IMR-90 (cell line): Measurements from ENCODE around the gene NCOA3. TPM values are rescaled to one million over a fixed set of nuclear protein-coding genes. Genes with fewer than 3 reads are reported as not detected.
A peak's percentile ranks its signal among the peaks of the same experiment; 100 is the strongest.

Experiments
- ATAC-seq: fragments of 200-7000 bp; cut with Tn5 transposase; 2 replicates; pipeline ENCODE4 v1.9.1; 2020; ENCODE audit warnings: low read depth, mild to moderate bottlenecking, moderate library complexity
- BruUV-seq: library from RNA; stranded (reverse); fragments of 400-500 nt; replicated peaks from 2 replicates; lab custom pipeline; 2021; lab: Mats Ljungman, UMichigan
- CTCF ChIA-PET: fragments of 300-600 bp; formaldehyde crosslinking; extraction: SDS; loops from one replicate; lab custom pipeline; 2021; ENCODE audit warnings: antibody characterized with exemption; lab: Yijun Ruan, JAX
- POLR2A ChIA-PET: fragments of 300-600 bp; sonication (Branson Sonifier 250); formaldehyde crosslinking; loops from one replicate; lab custom pipeline; 2022; ENCODE audit warnings: antibody characterized with exemption; ENCODE audit not compliant: unreplicated experiment; lab: Charles Lee
- DNase-seq: peaks from one replicate; pipeline ENCODE4 v3.0.0; 2013
- H2AFZ ChIP-seq: replicated peaks from 2 replicates; pipeline ENCODE3; 2013; ENCODE audit warnings: low read length, mild to moderate bottlenecking; ENCODE audit not compliant: poor library complexity
- H2AK5ac ChIP-seq: 2 replicates; pipeline ENCODE4 v1.6.1; 2013; ENCODE audit warnings: low read depth, low read length, inconsistent platforms
- H2AK9ac ChIP-seq: replicated peaks from 2 replicates; pipeline ENCODE3; 2013; ENCODE audit warnings: mild to moderate bottlenecking, low read depth, low read length, moderate library complexity; ENCODE audit not compliant: poor library complexity
- H2BK120ac ChIP-seq: 2 replicates; pipeline ENCODE4 v1.6.1; 2013; ENCODE audit warnings: low read depth, low read length, inconsistent platforms
- H2BK15ac ChIP-seq: 3 replicates; pipeline ENCODE4 v1.6.1; 2013; ENCODE audit warnings: low read depth, low read length, inconsistent platforms
- H2BK20ac ChIP-seq: 2 replicates; pipeline ENCODE4 v1.6.1; 2013; ENCODE audit warnings: low read depth, mild to moderate bottlenecking, inconsistent platforms, low read length, moderate library complexity
- H2BK5ac ChIP-seq: 2 replicates; pipeline ENCODE4 v1.6.1; 2013; ENCODE audit warnings: mild to moderate bottlenecking, low read depth, low read length, inconsistent platforms; ENCODE audit not compliant: poor library complexity, severe bottlenecking
- H3K14ac ChIP-seq: replicated peaks from 2 replicates; pipeline ENCODE4 v1.6.1; 2013; ENCODE audit warnings: low read depth, low read length, inconsistent platforms
- H3K18ac ChIP-seq: 2 replicates; pipeline ENCODE4 v1.6.1; 2013; ENCODE audit warnings: low read depth, low read length, control low read depth
- H3K23ac ChIP-seq: 2 replicates; pipeline ENCODE4 v1.6.1; 2013; ENCODE audit warnings: low read depth, low read length, inconsistent platforms
- H3K27ac ChIP-seq: 2 replicates; pipeline ENCODE4 v1.5.1; 2013; ENCODE audit warnings: mild to moderate bottlenecking, control low read depth, low read length; ENCODE audit not compliant: insufficient read depth
- H3K27me3 ChIP-seq: 2 replicates; pipeline ENCODE4 v1.6.1; 2013; ENCODE audit warnings: low read length; ENCODE audit not compliant: control insufficient read depth, insufficient read depth
- H3K36me3 ChIP-seq: 2 replicates; pipeline ENCODE4 v1.6.1; 2013; ENCODE audit warnings: low read length, mixed read lengths; ENCODE audit not compliant: control insufficient read depth, insufficient read depth
- H3K4ac ChIP-seq: 2 replicates; pipeline ENCODE4 v1.6.1; 2013; ENCODE audit warnings: low read depth, low read length, inconsistent platforms
- H3K4me1 ChIP-seq: 2 replicates; pipeline ENCODE4 v1.6.1; 2013; ENCODE audit warnings: low read length, mixed read lengths; ENCODE audit not compliant: control insufficient read depth, insufficient read depth
- H3K4me2 ChIP-seq: 2 replicates; pipeline ENCODE4 v1.6.1; 2013; ENCODE audit warnings: low read depth, mild to moderate bottlenecking, control low read depth, low read length, moderate library complexity
- H3K4me3 ChIP-seq: 2 replicates; pipeline ENCODE4 v1.5.1; 2013; ENCODE audit warnings: low read depth, mild to moderate bottlenecking, control low read depth, low read length, moderate library complexity; ENCODE audit not compliant: insufficient read depth
- H3K56ac ChIP-seq: 2 replicates; pipeline ENCODE4 v1.6.1; 2013; ENCODE audit warnings: low read length, inconsistent platforms; ENCODE audit not compliant: insufficient read depth; ENCODE audit errors: extremely low read depth
- H3K79me1 ChIP-seq, 2 experiments: 2 replicates each; pipeline ENCODE4 v1.6.1; 2013; ENCODE audit warnings: low read length in 2 of 2, inconsistent platforms in 1 of 2, low read depth in 1 of 2
- H3K9ac ChIP-seq: 2 replicates; pipeline ENCODE4 v1.6.1; 2013; ENCODE audit warnings: low read depth, low read length, control low read depth
- H3K9me1 ChIP-seq: 2 replicates; pipeline ENCODE4 v1.6.1; 2013; ENCODE audit warnings: low read length, inconsistent platforms; ENCODE audit not compliant: insufficient read depth
- H3K9me3 ChIP-seq: 2 replicates; pipeline ENCODE4 v1.6.1; 2013; ENCODE audit warnings: low read length; ENCODE audit not compliant: control insufficient read depth, insufficient read depth
- H4K20me1 ChIP-seq: 2 replicates; pipeline ENCODE4 v1.6.1; 2013; ENCODE audit warnings: low read length, inconsistent platforms; ENCODE audit not compliant: insufficient read depth
- H4K5ac ChIP-seq: 2 replicates; pipeline ENCODE4 v1.6.1; 2013; ENCODE audit warnings: mild to moderate bottlenecking, low read depth, low read length, control low read depth
- H4K8ac ChIP-seq, 2 experiments: 2 replicates each; pipeline ENCODE4 v1.6.1; 2013; ENCODE audit warnings: low read depth in 2 of 2, low read length in 2 of 2, control low read depth in 1 of 2, inconsistent platforms in 1 of 2
- H4K91ac ChIP-seq: 2 replicates; pipeline ENCODE4 v1.6.1; 2013; ENCODE audit warnings: low read depth, low read length, inconsistent platforms; ENCODE audit not compliant: insufficient read depth
- BHLHE40 ChIP-seq: fragments of 150-350 bp; IDR thresholded peaks from 2 replicates; pipeline ENCODE4 v1.6.1; 2016; ENCODE audit warnings: mild to moderate bottlenecking, low read depth, low read length
- CEBPB ChIP-seq: IDR thresholded peaks from 2 replicates; pipeline ENCODE4 v1.6.1; 2012; ENCODE audit warnings: low read depth, low read length, improper control_type of control experiment
- CHD1 ChIP-seq: IDR thresholded peaks from 2 replicates; pipeline ENCODE4 v1.6.1; 2012; ENCODE audit warnings: low read depth, low read length, improper control_type of control experiment
- FOS ChIP-seq: fragments of 150-350 bp; IDR thresholded peaks from 2 replicates; pipeline ENCODE4 v1.6.1; 2016; ENCODE audit warnings: low read depth, low read length
- MAFK ChIP-seq: IDR thresholded peaks from 2 replicates; pipeline ENCODE4 v1.6.1; 2012; ENCODE audit warnings: low read depth, low read length, improper control_type of control experiment
- MAZ ChIP-seq: IDR thresholded peaks from 2 replicates; pipeline ENCODE4 v1.6.1; 2012; ENCODE audit warnings: low read depth, mild to moderate bottlenecking, low read length, improper control_type of control experiment, moderate library complexity, borderline replicate concordance
- MXI1 ChIP-seq: IDR thresholded peaks from 2 replicates; pipeline ENCODE4 v1.6.1; 2012; ENCODE audit warnings: low read depth, mild to moderate bottlenecking, low read length, moderate library complexity, borderline replicate concordance
- NFE2L2 ChIP-seq: fragments of 150-350 bp; IDR thresholded peaks from 2 replicates; pipeline ENCODE4 v1.6.1; 2016; ENCODE audit warnings: low read depth, mild to moderate bottlenecking, low read length
- RAD21 ChIP-seq: IDR thresholded peaks from 2 replicates; pipeline ENCODE4 v1.6.1; 2012; ENCODE audit warnings: low read length, improper control_type of control experiment
- RCOR1 ChIP-seq: IDR thresholded peaks from 2 replicates; pipeline ENCODE4 v1.6.1; 2012; ENCODE audit warnings: mild to moderate bottlenecking, low read length, improper control_type of control experiment; ENCODE audit not compliant: insufficient replicate concordance
- RFX5 ChIP-seq: IDR thresholded peaks from 2 replicates; pipeline ENCODE4 v1.8.0; 2012; ENCODE audit warnings: low read depth, mild to moderate bottlenecking, low read length, moderate library complexity
- WGBS, 2 experiments: methylation state at CpG; one replicate each; pipeline versions ENCODE4 v1.1.5 to v1.1.7; 2013; ENCODE audit warnings: missing lambda C conversion rate in 2 of 2; ENCODE audit not compliant: insufficient read length in 1 of 2; ENCODE audit errors: extremely low coverage in 2 of 2; 5-methylcytosine and 5-hydroxymethylcytosine counted together
- dilution Hi-C: fragments of 300-500 bp; cut with HindIII; formaldehyde crosslinking; loops from one replicate; pipeline ENCODE4 v1.14.3; 2018; ENCODE audit warnings: low sequenced_read_pairs; ENCODE audit not compliant: unreplicated experiment
- in situ Hi-C: fragments of 300-500 bp; cut with MboI; formaldehyde crosslinking; loops from 3 replicates; pipeline ENCODE4 v1.14.3; 2019; ENCODE audit warnings: low sequenced_read_pairs, inconsistent platforms, mixed read lengths
- intact Hi-C: fragments of 100-400 bp; cut with micrococcal nuclease; formaldehyde crosslinking; loops from 2 replicates; pipeline ENCODE4 v1.10.0; 2022
- polyA plus RNA-seq, 3 experiments: library from polyadenylated mRNA; depleted of rRNA; stranded (reverse); fragments of >200 nt; gene quantifications; 2 replicates each; pipeline ENCODE4 v1.2.3, GENCODE V29; 2012; ENCODE audit warnings: low replicate concordance in 1 of 3
- total RNA-seq: library from RNA; depleted of rRNA; stranded (reverse); fragments of >200 nt; gene quantifications from 2 replicates; pipeline ENCODE4 v1.2.3, GENCODE V29; 2012
- TF ChIP-seq, protein P1 (sequence below): fragments of 150-350 bp; IDR thresholded peaks from 2 replicates; pipeline ENCODE4 v1.6.1; 2017; ENCODE audit warnings: mild to moderate bottlenecking, antibody characterized with exemption, low read length, low read depth

The NCOA3 gene
- total and polyA plus RNA-seq, 2 of the 4 experiments (the other 2 are of a cell fraction): 8.8 to 29.0 TPM

DNA sequence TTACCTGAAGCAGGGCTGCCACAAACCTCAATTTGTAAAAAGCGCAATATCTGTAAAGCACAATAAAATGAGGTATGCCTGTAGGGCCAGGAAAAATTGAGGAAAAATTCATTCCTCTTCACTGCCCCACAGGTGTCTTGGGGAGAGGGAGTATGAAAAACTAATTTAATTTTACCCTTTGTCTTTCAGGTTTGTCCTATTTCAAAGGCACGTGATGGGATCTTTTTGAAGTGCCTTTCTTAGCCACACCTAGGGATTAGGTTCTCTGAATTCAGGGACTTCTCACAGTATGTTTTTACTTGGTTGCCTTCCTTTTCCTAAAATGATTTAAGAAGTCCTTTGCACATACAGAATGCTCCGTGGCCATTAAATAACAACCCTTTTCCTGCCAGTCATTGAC lies 71.9 kb downstream of the NCOA3 start:
- peaks cover 4% of the 10 kb centered on the region for H4K20me1 ChIP-seq
- peaks cover 20 to 59% of the 10 kb centered on the region in 2 experiments for H3K79me1 ChIP-seq
- H2BK120ac ChIP-seq: no peak overlapping the region
- no peak overlapping the region for H2BK20ac ChIP-seq
- no peak overlapping the region for H3K14ac ChIP-seq
- no peak overlapping the region for H3K27ac ChIP-seq
- no peak overlapping the region for H3K4me2 ChIP-seq
- H2AK5ac ChIP-seq: no peak overlapping the region
- peaks cover 7% of the 10 kb centered on the region for H3K9me1 ChIP-seq
- no peak overlapping the region for H3K23ac ChIP-seq
- DNase-seq (no peak), ATAC-seq (no peak)
- TF ChIP-seq MAFK (no peak), RFX5 (no peak), MAZ (no peak), CEBPB (no peak), RCOR1 (no peak), MXI1 (no peak), CHD1 (no peak), FOS (no peak), NFE2L2 (no peak), RAD21 (no peak), BHLHE40 (no peak)
- TF ChIP-seq, protein P1, sequence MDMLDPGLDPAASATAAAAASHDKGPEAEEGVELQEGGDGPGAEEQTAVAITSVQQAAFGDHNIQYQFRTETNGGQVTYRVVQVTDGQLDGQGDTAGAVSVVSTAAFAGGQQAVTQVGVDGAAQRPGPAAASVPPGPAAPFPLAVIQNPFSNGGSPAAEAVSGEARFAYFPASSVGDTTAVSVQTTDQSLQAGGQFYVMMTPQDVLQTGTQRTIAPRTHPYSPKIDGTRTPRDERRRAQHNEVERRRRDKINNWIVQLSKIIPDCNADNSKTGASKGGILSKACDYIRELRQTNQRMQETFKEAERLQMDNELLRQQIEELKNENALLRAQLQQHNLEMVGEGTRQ: no peak
- BruUV-seq: no TSS peak
- H3K9ac ChIP-seq: no peak overlapping the region
- H3K36me3 ChIP-seq: 0 out of 2 replicates have a peak, but pooled peaks cover 2% of the 10 kb centered on the region
- ChIA-PET CTCF (no interaction called here), POLR2A (no interaction called here)
- H4K91ac ChIP-seq: no peak overlapping the region
- intact Hi-C loops (no loop called here), dilution Hi-C loops (no loop called here), in situ Hi-C loops (no loop called here)
- no peak overlapping the region for H2AFZ ChIP-seq
- WGBS, 2 experiments: no CpG with 5 or more reads among the region's 3 CpGs
- H2BK15ac ChIP-seq: no peak overlapping the region
- H2BK5ac ChIP-seq: no peak overlapping the region
- H3K18ac ChIP-seq: peak overlapping the region; percentile 43; the same call in 1 of the 2 replicates
- no peaks in the 10 kb centered on the region for H3K27me3 ChIP-seq
- peaks cover 5% of the 10 kb centered on the region for H3K4me1 ChIP-seq
- H4K5ac ChIP-seq: no peak overlapping the region
- peaks cover 6% of the 10 kb centered on the region for H3K9me3 ChIP-seq
- no peak overlapping the region for H4K8ac ChIP-seq
- no peak overlapping the region for H3K4ac ChIP-seq
- no peak overlapping the region for H2AK9ac ChIP-seq
- H3K4me3 ChIP-seq: no peak overlapping the region
- H3K56ac ChIP-seq: no peak overlapping the region
